Activated naive CD4-positive, alpha-beta T cell treated with anti-CD3 and anti-CD28 coated beads, Interleukin-2, amount 10 ng/mL, durations not matched to agents 7 days and 5 days (primary cell): ENCODE measurements around the gene TMEM191B.
"Not testable (repeated sequence)": the region's sequence is repeated elsewhere in the genome, so short reads cannot be mapped to it uniquely, and the experiment has no call there.

Experiments
- CTCF ChIA-PET: fragments of 350-600 bp; sonication (Branson Sonifier 250); formaldehyde crosslinking; loops from one replicate; lab custom pipeline; 2021; ENCODE audit warnings: antibody characterized with exemption; lab: Charles Lee
- DNase-seq: peaks from one replicate; pipeline ENCODE4 v3.0.0-alpha.2; 2020
- H3K27ac Mint-ChIP-seq: one replicate; pipeline ENCODE4 v1.8.0; 2021; ENCODE audit warnings: mild to moderate bottlenecking, moderate library complexity, mixed read lengths
- H3K27me3 Mint-ChIP-seq: one replicate; pipeline ENCODE4 v1.8.0; 2021; ENCODE audit warnings: mild to moderate bottlenecking, mixed read lengths
- H3K36me3 Mint-ChIP-seq: one replicate; pipeline ENCODE4 v1.8.0; 2021; ENCODE audit warnings: mixed read lengths
- H3K4me1 Mint-ChIP-seq: one replicate; pipeline ENCODE4 v1.8.0; 2021; ENCODE audit warnings: mixed read lengths
- H3K4me3 Mint-ChIP-seq: one replicate; pipeline ENCODE4 v1.8.0; 2021; ENCODE audit warnings: mild to moderate bottlenecking, moderate library complexity, mixed read lengths
- H3K9me3 Mint-ChIP-seq: one replicate; pipeline ENCODE4 v1.8.0; 2021; ENCODE audit warnings: mixed read lengths

Gene TMEM191B

GRCh38 chr22:18544615-18545014, 17.0 kb downstream of the TMEM191B start:
- H3K27ac Mint-ChIP-seq, H3K9me3 Mint-ChIP-seq, DNase-seq, CTCF ChIA-PET, H3K4me1 Mint-ChIP-seq, H3K27me3 Mint-ChIP-seq, H3K4me3 Mint-ChIP-seq, H3K36me3 Mint-ChIP-seq: not testable (repeated sequence)

- H3K27me3 Mint-ChIP-seq, H3K27ac Mint-ChIP-seq: not testable (repeated sequence)
Observed at GRCh38 chr22:18549458-18550179, 22.0 kb downstream of the TMEM191B start.

GRCh38 chr22:18551046-18551445, 23.4 kb downstream of the TMEM191B start:
- H3K4me1 Mint-ChIP-seq, H3K27me3 Mint-ChIP-seq, H3K9me3 Mint-ChIP-seq, H3K27ac Mint-ChIP-seq, H3K36me3 Mint-ChIP-seq, H3K4me3 Mint-ChIP-seq, DNase-seq, CTCF ChIA-PET: not testable (repeated sequence)

More at GRCh38 chr22:18549458-18550179, 22.0 kb downstream of the TMEM191B start:
- H3K36me3 Mint-ChIP-seq, H3K4me1 Mint-ChIP-seq, H3K9me3 Mint-ChIP-seq, CTCF ChIA-PET, H3K4me3 Mint-ChIP-seq, DNase-seq: not testable (repeated sequence)

- H3K4me1 Mint-ChIP-seq, H3K27me3 Mint-ChIP-seq, H3K9me3 Mint-ChIP-seq, CTCF ChIA-PET, H3K4me3 Mint-ChIP-seq, H3K27ac Mint-ChIP-seq, DNase-seq, H3K36me3 Mint-ChIP-seq: not testable (repeated sequence)
Observed at GRCh38 chr22:18552839-18553597, 25.4 kb downstream of the TMEM191B start.

- H3K4me1 Mint-ChIP-seq, H3K4me3 Mint-ChIP-seq, H3K27ac Mint-ChIP-seq, H3K9me3 Mint-ChIP-seq, DNase-seq, H3K36me3 Mint-ChIP-seq, CTCF ChIA-PET, H3K27me3 Mint-ChIP-seq: not testable (repeated sequence)
Observed at GRCh38 chr22:18554280-18555256, 27.0 kb downstream of the TMEM191B start.

DNA sequence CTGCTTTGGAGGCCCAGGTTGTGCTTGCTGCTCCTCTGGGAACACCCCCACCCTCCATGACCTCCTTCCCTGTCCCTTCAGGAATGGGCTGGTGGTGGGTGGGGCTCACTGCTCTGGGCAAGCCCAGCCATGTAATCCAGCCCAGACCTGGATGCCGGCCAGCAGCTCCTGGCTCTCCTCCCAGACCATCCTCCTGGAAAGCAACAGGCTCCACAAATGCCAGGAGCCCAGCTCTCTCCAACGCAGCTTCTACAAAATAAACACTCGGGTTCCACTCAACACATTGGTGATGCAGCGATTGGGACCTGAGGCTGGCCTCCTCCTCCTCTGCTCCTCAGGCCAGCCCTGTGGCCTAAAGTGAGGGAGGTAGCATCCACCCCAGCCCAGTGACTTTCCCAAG, 30.9 kb downstream of the TMEM191B start:
- H3K27ac Mint-ChIP-seq, H3K9me3 Mint-ChIP-seq, H3K36me3 Mint-ChIP-seq, CTCF ChIA-PET, H3K4me3 Mint-ChIP-seq, DNase-seq, H3K27me3 Mint-ChIP-seq, H3K4me1 Mint-ChIP-seq: not testable (repeated sequence)

- DNase-seq, H3K4me3 Mint-ChIP-seq, H3K4me1 Mint-ChIP-seq, H3K27ac Mint-ChIP-seq, H3K9me3 Mint-ChIP-seq, H3K27me3 Mint-ChIP-seq, CTCF ChIA-PET, H3K36me3 Mint-ChIP-seq: not testable (repeated sequence)
Observed at GRCh38 chr22:18558939-18559338, 31.3 kb downstream of the TMEM191B start.

- H3K36me3 Mint-ChIP-seq, H3K4me1 Mint-ChIP-seq, H3K9me3 Mint-ChIP-seq, DNase-seq, H3K4me3 Mint-ChIP-seq, H3K27ac Mint-ChIP-seq, H3K27me3 Mint-ChIP-seq, CTCF ChIA-PET: not testable (repeated sequence)
Observed at GRCh38 chr22:18560099-18560974, 32.7 kb downstream of the TMEM191B start.

- H3K4me3 Mint-ChIP-seq, H3K4me1 Mint-ChIP-seq, H3K27ac Mint-ChIP-seq, H3K36me3 Mint-ChIP-seq, DNase-seq, H3K9me3 Mint-ChIP-seq, CTCF ChIA-PET, H3K27me3 Mint-ChIP-seq: not testable (repeated sequence)
Observed at GRCh38 chr22:18570509-18571246, 43.1 kb downstream of the TMEM191B start.

DNA sequence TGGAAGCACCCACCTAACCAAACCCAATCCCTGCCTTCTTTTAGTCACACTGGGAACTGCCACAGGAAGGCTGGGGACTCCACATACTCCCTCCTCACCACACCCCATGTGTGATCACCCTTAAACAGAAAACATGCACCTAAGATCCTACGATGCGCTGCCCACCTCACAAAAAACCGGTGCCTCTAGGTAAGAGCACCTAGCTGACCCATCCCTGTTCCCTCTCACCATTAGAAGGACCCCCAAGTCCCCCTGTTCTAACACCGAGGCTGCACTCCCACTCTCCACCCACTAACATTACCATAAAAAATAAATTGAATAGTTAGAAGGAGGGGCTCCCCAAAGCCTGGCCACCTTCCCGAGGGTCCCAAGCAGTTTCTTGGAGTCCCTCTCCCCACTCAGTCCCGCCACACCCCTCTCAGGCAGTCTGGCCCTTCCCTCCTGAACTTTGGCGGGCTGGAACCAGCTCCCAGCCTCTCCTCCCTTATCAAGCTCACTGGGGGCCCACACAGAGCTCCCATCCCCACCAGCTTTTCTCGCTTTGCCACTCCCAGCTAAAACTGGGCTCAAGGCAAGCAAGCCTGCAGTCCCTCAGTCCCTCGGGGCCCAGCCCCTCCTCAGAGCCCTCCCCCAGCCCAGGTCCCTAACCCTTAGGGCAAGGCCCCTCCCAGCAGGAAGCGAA, 46.0 kb downstream of the TMEM191B start:
- not testable (repeated sequence) for H3K27me3 Mint-ChIP-seq, H3K36me3 Mint-ChIP-seq, H3K4me3 Mint-ChIP-seq

GRCh38 chr22:18574555-18574954, 47.0 kb downstream of the TMEM191B start:
- H3K4me1 Mint-ChIP-seq, H3K4me3 Mint-ChIP-seq, CTCF ChIA-PET, H3K9me3 Mint-ChIP-seq, H3K27me3 Mint-ChIP-seq, H3K27ac Mint-ChIP-seq, H3K36me3 Mint-ChIP-seq, DNase-seq: not testable (repeated sequence)

More for the DNA sequence above, 46.0 kb downstream of the TMEM191B start:
- DNase-seq, H3K9me3 Mint-ChIP-seq, H3K27ac Mint-ChIP-seq, H3K4me1 Mint-ChIP-seq, CTCF ChIA-PET: not testable (repeated sequence)

DNA sequence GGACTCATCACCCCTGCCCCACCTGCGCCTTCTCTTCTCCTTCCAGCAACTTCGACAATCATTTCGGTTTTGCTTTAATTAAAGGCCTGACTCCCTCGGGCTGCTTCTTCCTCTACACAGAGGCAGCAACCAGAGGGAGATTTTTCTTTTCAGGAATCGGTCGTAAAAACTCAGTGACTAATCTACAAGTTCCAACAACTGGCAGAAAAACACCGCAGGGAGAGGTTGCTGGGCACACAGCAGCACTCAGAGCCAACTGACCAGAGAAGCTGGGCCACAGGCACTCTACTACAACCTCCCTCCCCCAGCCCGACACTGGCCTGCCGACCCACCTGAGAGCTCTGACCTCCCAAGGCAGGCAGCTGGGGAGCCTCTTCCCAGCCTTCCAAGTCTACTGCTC, 48.1 kb downstream of the TMEM191B start:
- H3K27ac Mint-ChIP-seq, H3K36me3 Mint-ChIP-seq, H3K4me1 Mint-ChIP-seq, DNase-seq, H3K9me3 Mint-ChIP-seq, CTCF ChIA-PET, H3K4me3 Mint-ChIP-seq, H3K27me3 Mint-ChIP-seq: not testable (repeated sequence)
